ENCODE results near the gene POLL. TPM values are rescaled to one million over a fixed set of nuclear protein-coding genes. Genes with fewer than 3 reads are reported as not detected.

POLL gene
- total and polyA plus RNA-seq, 2 donors (not counting 1 experiment from before 2014, with no cell fraction given), result 10.9 to 15.7 TPM

DNA sequence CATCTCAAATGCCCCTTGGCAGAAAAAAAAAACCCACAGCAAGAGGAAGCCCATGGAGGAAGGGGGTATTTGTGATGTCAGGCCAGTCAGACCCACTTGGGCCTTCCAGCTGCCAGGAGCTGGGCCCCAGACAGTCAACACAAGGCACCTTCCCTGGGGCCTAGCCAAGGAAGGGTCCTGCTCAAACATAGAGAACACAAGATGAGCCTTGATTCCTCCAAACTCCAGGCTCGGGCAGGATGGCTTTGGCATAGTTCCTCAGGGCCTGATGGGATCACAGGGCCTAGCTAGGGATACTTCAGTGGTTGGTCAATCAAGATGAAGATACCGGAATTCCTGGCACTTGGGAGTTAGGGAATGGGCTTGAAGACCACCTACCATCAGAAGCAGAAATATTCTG, 30.8 kb upstream of the POLL start:
- peaks cover 2% of the 10 kb centered on the region for H3K36me3 ChIP-seq (ENCODE audit: control insufficient read depth, insufficient read depth, low read length)
- TF ChIP-seq, protein P1, sequence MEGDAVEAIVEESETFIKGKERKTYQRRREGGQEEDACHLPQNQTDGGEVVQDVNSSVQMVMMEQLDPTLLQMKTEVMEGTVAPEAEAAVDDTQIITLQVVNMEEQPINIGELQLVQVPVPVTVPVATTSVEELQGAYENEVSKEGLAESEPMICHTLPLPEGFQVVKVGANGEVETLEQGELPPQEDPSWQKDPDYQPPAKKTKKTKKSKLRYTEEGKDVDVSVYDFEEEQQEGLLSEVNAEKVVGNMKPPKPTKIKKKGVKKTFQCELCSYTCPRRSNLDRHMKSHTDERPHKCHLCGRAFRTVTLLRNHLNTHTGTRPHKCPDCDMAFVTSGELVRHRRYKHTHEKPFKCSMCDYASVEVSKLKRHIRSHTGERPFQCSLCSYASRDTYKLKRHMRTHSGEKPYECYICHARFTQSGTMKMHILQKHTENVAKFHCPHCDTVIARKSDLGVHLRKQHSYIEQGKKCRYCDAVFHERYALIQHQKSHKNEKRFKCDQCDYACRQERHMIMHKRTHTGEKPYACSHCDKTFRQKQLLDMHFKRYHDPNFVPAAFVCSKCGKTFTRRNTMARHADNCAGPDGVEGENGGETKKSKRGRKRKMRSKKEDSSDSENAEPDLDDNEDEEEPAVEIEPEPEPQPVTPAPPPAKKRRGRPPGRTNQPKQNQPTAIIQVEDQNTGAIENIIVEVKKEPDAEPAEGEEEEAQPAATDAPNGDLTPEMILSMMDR (conservative IDR thresholded peaks at IDR 0.05 in 1 of 2, IDR thresholded peaks at IDR 0.05 in 1 of 2; ENCODE audit: low read depth in 1 of 2, low read length in 2 of 2), result no peak
- H3K79me2 ChIP-seq (ENCODE audit: control insufficient read depth, insufficient read depth, low read length), result no peaks in the 10 kb centered on the region
- H3K4me1 ChIP-seq (ENCODE audit: control insufficient read depth, extremely low read depth, insufficient read depth, low read length), result no peaks in the 10 kb centered on the region
- no peaks in the 10 kb centered on the region for H3K27me3 ChIP-seq (ENCODE audit: control insufficient read depth, insufficient read depth, low read length)
- no peak overlapping the region for H3K4me3 ChIP-seq (replicated peaks in 1 of 4; ENCODE audit: control extremely low read depth in 1 of 4, insufficient read depth in 1 of 4, low read depth in 3 of 4, low read length in 4 of 4)
- no peak overlapping the region for H3K4me2 ChIP-seq (ENCODE audit: extremely low read depth, insufficient read depth, low read length)
- no peak overlapping the region for H3K27ac ChIP-seq (ENCODE audit: insufficient read depth, low read length)
- no peak for DNase-seq (ENCODE audit: low read depth in 2 of 2)
- no peak overlapping the region for H3K9ac ChIP-seq (ENCODE audit: insufficient read depth, low read length)
- no peak overlapping the region for H2AFZ ChIP-seq (ENCODE audit: low read length)
- H3K9me3 ChIP-seq (ENCODE audit: control insufficient read depth, insufficient read depth, low read depth, low read length), result no peaks in the 10 kb centered on the region
- H4K20me1 ChIP-seq (ENCODE audit: control insufficient read depth, extremely low read depth, insufficient read depth, low read length), result no peaks in the 10 kb centered on the region

DNA sequence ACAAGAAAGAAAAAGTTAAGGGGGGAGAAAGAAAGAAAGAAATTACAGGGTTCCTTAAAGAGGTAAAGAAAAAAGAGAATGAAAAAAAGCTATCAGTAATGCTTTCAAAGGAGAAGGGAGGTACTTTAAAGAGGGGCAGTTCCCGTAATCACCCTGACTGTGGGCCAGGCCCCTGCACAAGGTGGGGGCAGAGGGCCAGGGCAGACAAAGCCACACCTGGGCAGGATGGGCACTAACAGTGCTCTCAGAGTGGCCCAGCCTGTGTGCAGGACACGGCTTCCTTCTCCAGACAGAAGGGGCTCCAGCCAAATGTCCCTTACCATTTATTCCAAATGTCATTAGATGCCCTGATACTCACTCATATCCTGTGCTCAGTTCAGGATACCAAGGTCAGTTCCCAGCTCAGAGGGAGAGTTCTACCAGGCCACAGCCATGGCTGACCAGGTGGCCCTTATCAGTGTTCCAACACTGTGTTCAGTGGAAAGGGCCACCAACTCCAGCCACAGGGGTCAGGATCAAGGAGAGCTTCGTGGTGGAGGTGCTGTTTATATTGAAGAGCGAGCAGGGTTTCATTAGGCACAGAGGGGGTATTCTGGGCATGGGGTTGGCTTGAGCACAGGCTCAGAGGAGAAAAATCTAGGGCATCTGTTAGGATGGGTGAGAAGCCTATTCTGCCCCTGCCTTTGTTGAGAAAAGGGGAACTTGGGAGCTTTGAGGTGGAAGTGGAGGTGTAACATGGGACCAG, 29.9 kb upstream of the POLL start:
- no peaks in the 10 kb centered on the region for H3K9me3 ChIP-seq (ENCODE audit: control insufficient read depth, insufficient read depth, low read depth, low read length)
- no peak overlapping the region for H2AFZ ChIP-seq (ENCODE audit: low read length)
- no peak overlapping the region for H3K9ac ChIP-seq (ENCODE audit: insufficient read depth, low read length)
- TF ChIP-seq, protein P1 (conservative IDR thresholded peaks at IDR 0.05 in 1 of 2, IDR thresholded peaks at IDR 0.05 in 1 of 2; ENCODE audit: low read depth in 1 of 2, low read length in 2 of 2), result no peak
- TF ChIP-seq EZH2 (IDR thresholded peaks at IDR 0.05; ENCODE audit: low read length, missing control alignments), result no peak
- H3K36me3 ChIP-seq (ENCODE audit: control insufficient read depth, insufficient read depth, low read length), result peaks cover 2% of the 10 kb centered on the region
- H3K27ac ChIP-seq (ENCODE audit: insufficient read depth, low read length), result no peak overlapping the region
- no peaks in the 10 kb centered on the region for H3K79me2 ChIP-seq (ENCODE audit: control insufficient read depth, insufficient read depth, low read length)
- no peak for DNase-seq (ENCODE audit: low read depth in 2 of 2)
- H3K4me3 ChIP-seq (replicated peaks in 1 of 4; ENCODE audit: control extremely low read depth in 1 of 4, insufficient read depth in 1 of 4, low read depth in 3 of 4, low read length in 4 of 4), result no peak overlapping the region
- H3K4me1 ChIP-seq (ENCODE audit: control insufficient read depth, extremely low read depth, insufficient read depth, low read length), result no peaks in the 10 kb centered on the region
- H3K4me2 ChIP-seq (ENCODE audit: extremely low read depth, insufficient read depth, low read length), result no peak overlapping the region
- no peaks in the 10 kb centered on the region for H3K27me3 ChIP-seq (ENCODE audit: control insufficient read depth, insufficient read depth, low read length)
- H4K20me1 ChIP-seq (ENCODE audit: control insufficient read depth, extremely low read depth, insufficient read depth, low read length), result no peaks in the 10 kb centered on the region

DNA sequence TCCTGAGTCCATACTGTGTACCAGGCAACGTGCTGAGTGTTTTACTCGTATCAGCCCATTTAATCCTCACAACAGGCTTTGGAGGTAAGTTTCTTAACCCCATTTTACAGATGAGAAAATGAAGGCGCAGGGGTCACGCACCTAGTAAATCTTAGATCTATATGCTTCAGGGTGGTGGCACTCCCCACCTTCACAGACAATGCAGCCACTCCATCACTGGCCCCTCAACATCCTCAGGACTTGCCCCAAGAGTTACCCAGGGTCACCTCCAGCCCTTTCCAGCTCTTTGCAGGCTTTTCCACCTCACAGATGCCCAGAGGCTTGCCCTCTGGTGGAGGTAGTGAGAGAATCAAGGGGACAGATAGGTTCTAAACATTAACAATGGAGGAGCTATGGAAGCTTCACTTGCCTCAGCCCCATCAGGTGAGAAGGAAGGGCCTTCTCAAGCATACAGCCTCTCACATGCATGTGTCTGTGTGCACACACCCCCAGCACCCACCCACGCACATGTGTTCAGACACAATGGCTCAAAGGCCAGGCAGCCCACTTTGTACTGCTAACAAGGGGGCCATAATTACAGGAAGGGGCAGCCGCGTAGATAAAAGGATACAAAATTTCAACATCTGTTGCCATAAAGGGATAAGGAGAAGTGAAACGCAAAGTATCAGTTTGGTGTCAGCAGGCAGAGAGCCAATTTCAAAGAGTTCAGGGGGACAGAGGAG, 29.2 kb upstream of the POLL start:
- H3K4me1 ChIP-seq (ENCODE audit: control insufficient read depth, extremely low read depth, insufficient read depth, low read length), result no peaks in the 10 kb centered on the region
- H3K36me3 ChIP-seq (ENCODE audit: control insufficient read depth, insufficient read depth, low read length), result peaks cover 3% of the 10 kb centered on the region
- H3K4me3 ChIP-seq (replicated peaks in 1 of 4; ENCODE audit: control extremely low read depth in 1 of 4, insufficient read depth in 1 of 4, low read depth in 3 of 4, low read length in 4 of 4), result no peak overlapping the region
- no peak overlapping the region for H3K4me2 ChIP-seq (ENCODE audit: extremely low read depth, insufficient read depth, low read length)
- no peak overlapping the region for H3K9ac ChIP-seq (ENCODE audit: insufficient read depth, low read length)
- no peak overlapping the region for H3K27ac ChIP-seq (ENCODE audit: insufficient read depth, low read length)
- TF ChIP-seq EZH2 (IDR thresholded peaks at IDR 0.05; ENCODE audit: low read length, missing control alignments), result no peak
- TF ChIP-seq, protein P1 (conservative IDR thresholded peaks at IDR 0.05 in 1 of 2, IDR thresholded peaks at IDR 0.05 in 1 of 2; ENCODE audit: low read depth in 1 of 2, low read length in 2 of 2), result no peak
- no peaks in the 10 kb centered on the region for H4K20me1 ChIP-seq (ENCODE audit: control insufficient read depth, extremely low read depth, insufficient read depth, low read length)
- no peaks in the 10 kb centered on the region for H3K9me3 ChIP-seq (ENCODE audit: control insufficient read depth, insufficient read depth, low read depth, low read length)
- no peaks in the 10 kb centered on the region for H3K79me2 ChIP-seq (ENCODE audit: control insufficient read depth, insufficient read depth, low read length)
- no peak overlapping the region for H2AFZ ChIP-seq (ENCODE audit: low read length)
- H3K27me3 ChIP-seq (ENCODE audit: control insufficient read depth, insufficient read depth, low read length), result no peaks in the 10 kb centered on the region
- DNase-seq (ENCODE audit: low read depth in 2 of 2), result no peak
